ENCODE data around the gene ZNF609.
A peak's percentile ranks its signal among the peaks of the same experiment; 100 is the strongest.

Gene ZNF609

DNA sequence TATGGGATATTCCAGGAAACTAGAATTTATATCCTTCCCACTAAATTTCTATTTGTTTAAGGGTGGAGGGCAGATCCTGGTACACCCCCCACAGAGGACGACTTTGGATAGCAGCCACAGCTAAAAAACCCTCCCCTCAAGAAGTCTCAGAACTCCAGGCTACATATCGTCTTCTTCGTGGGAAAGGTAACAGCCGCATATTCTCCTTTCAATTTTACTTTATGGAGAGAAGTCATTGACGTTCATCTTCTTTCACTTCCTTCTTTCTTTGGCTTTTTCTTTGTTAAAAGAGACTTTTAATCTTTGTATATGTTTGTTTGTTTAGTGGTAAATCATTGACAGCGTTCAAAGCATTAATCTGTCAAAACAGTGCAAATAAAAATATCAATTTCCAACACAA lies 36.4 kb upstream of the ZNF609 start:
- Histone ChIP-seq H4K20me1 (ENCODE audit: insufficient read depth, low read length) (no peaks in the 10 kb centered on the region), H3K4me3 (ENCODE audit: low read length) (no peak overlapping the region), H3K79me2 (ENCODE audit: low read length) (no peaks in the 10 kb centered on the region), H2AFZ (ENCODE audit: low read depth, low read length) (no peak overlapping the region), H3K4me2 (ENCODE audit: low read length) (peak overlapping the region; percentile 18), H3K27ac (ENCODE audit: low read length) (no peak overlapping the region), H3K9me3 (ENCODE audit: insufficient read depth, low read length) (no peaks in the 10 kb centered on the region), H3K4me1 (ENCODE audit: low read length) (peaks cover 20% of the 10 kb centered on the region), H3K27me3 (ENCODE audit: low read depth, low read length) (no peaks in the 10 kb centered on the region), H3K36me3 (replicated peaks; ENCODE audit: low read depth, low read length) (peaks cover 20% of the 10 kb centered on the region), H3K9ac (ENCODE audit: low read length) (no peak overlapping the region)
- no peak for TF ChIP-seq EZH2phosphoT487 (IDR thresholded peaks at IDR 0.05; ENCODE audit: low read depth)
- TF ChIP-seq, protein P1, sequence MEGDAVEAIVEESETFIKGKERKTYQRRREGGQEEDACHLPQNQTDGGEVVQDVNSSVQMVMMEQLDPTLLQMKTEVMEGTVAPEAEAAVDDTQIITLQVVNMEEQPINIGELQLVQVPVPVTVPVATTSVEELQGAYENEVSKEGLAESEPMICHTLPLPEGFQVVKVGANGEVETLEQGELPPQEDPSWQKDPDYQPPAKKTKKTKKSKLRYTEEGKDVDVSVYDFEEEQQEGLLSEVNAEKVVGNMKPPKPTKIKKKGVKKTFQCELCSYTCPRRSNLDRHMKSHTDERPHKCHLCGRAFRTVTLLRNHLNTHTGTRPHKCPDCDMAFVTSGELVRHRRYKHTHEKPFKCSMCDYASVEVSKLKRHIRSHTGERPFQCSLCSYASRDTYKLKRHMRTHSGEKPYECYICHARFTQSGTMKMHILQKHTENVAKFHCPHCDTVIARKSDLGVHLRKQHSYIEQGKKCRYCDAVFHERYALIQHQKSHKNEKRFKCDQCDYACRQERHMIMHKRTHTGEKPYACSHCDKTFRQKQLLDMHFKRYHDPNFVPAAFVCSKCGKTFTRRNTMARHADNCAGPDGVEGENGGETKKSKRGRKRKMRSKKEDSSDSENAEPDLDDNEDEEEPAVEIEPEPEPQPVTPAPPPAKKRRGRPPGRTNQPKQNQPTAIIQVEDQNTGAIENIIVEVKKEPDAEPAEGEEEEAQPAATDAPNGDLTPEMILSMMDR (IDR thresholded peaks at IDR 0.05; ENCODE audit: low read depth, low read length): no peak

DNA sequence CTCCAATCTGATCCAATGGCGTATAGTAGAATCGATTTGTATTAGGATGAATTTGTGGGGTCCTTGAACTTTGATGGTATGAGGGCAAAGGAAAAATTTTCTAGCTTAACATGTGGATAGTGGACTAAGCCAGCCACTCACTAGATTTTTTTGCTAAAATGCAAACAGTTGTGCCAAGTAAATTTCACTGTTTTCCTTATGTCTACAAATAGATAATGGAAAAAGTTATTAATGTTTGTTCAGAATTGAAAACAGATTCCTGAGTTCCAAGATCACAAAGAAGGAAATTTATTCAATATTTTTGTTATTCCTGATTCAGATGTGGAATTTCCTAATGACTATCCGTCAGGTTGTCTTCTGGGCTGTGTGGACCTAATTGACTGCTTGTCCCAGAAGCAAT lies 35.2 kb upstream of the ZNF609 start:
- TF ChIP-seq, protein P1 (IDR thresholded peaks at IDR 0.05; ENCODE audit: low read depth, low read length): no peak
- TF ChIP-seq EZH2phosphoT487 (IDR thresholded peaks at IDR 0.05; ENCODE audit: low read depth): no peak
- H3K9ac ChIP-seq (ENCODE audit: low read length): no peak overlapping the region
- H4K20me1 ChIP-seq (ENCODE audit: insufficient read depth, low read length): no peaks in the 10 kb centered on the region
- no peak overlapping the region for H2AFZ ChIP-seq (ENCODE audit: low read depth, low read length)
- H3K4me2 ChIP-seq (ENCODE audit: low read length): no peak overlapping the region
- H3K79me2 ChIP-seq (ENCODE audit: low read length): no peaks in the 10 kb centered on the region
- H3K9me3 ChIP-seq (ENCODE audit: insufficient read depth, low read length): no peaks in the 10 kb centered on the region
- H3K4me1 ChIP-seq (ENCODE audit: low read length): peaks cover 20% of the 10 kb centered on the region
- H3K36me3 ChIP-seq (replicated peaks; ENCODE audit: low read depth, low read length): peaks cover 20% of the 10 kb centered on the region
- no peak overlapping the region for H3K27ac ChIP-seq (ENCODE audit: low read length)
- H3K4me3 ChIP-seq (ENCODE audit: low read length): no peak overlapping the region
- H3K27me3 ChIP-seq (ENCODE audit: low read depth, low read length): no peaks in the 10 kb centered on the region

DNA sequence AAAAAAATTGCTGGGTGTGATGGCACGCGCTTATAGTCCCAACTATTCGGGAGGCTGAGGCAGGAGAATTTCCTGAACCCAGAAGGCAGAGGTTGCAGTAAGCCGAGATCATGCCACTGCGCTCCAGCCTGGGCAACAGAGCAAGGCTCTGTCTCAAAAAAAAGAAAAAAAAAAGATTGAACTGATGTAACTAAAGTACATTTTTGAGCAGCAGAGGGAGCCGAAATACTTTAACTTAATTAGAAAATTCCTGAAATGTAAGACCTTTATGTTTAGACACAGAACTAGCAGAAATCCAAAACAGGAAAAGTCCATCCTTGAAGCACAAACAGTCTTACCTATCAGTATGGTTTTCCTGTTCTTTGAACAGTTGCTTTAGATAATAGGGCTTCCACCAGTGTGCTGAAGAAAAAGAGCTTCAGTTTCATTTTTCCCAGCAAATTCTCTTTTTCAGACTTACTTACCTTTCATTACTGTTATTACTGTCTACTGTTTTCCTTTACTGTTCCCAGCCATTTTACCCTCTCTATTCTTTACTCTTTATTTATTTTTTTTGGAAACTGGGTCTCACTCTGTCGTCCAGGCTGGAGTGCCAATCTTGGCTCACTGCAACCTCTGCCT lies 33.4 kb upstream of the ZNF609 start:
- Histone ChIP-seq H3K4me2 (ENCODE audit: low read length) (no peak overlapping the region), H3K27me3 (ENCODE audit: low read depth, low read length) (no peaks in the 10 kb centered on the region), H3K36me3 (replicated peaks; ENCODE audit: low read depth, low read length) (peaks cover 23% of the 10 kb centered on the region), H3K4me3 (ENCODE audit: low read length) (no peak overlapping the region), H2AFZ (ENCODE audit: low read depth, low read length) (no peak overlapping the region), H3K27ac (ENCODE audit: low read length) (no peak overlapping the region), H3K79me2 (ENCODE audit: low read length) (no peaks in the 10 kb centered on the region), H3K4me1 (ENCODE audit: low read length) (peaks cover 16% of the 10 kb centered on the region), H3K9me3 (ENCODE audit: insufficient read depth, low read length) (no peaks in the 10 kb centered on the region), H4K20me1 (ENCODE audit: insufficient read depth, low read length) (no peaks in the 10 kb centered on the region), H3K9ac (ENCODE audit: low read length) (no peak overlapping the region)
- no peak for TF ChIP-seq EZH2phosphoT487 (IDR thresholded peaks at IDR 0.05; ENCODE audit: low read depth)
- TF ChIP-seq, protein P1 (IDR thresholded peaks at IDR 0.05; ENCODE audit: low read depth, low read length): peak; percentile 56

DNA sequence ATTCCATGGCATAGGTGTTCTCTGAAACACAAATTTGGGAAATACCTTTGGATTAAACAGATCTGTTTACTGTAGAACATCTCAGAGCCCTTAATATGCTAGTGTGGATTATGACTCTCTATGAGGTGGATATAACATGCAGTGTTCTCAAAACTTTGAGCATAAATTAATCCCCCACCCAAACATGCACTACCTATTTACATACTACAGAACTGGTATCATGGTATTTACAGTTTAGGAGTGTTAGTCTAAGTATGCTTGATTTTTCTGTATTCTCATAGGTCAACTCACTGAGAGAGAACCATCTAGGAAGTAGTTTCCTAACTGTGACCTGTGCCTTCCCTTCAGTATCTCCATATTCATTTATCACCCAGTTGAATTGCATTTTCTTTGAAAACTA lies 30.9 kb upstream of the ZNF609 start:
- Histone ChIP-seq H3K27me3 (ENCODE audit: low read depth, low read length) (no peaks in the 10 kb centered on the region), H3K4me2 (ENCODE audit: low read length) (no peak overlapping the region), H3K9me3 (ENCODE audit: insufficient read depth, low read length) (no peaks in the 10 kb centered on the region), H3K9ac (ENCODE audit: low read length) (no peak overlapping the region), H3K79me2 (ENCODE audit: low read length) (no peaks in the 10 kb centered on the region), H3K27ac (ENCODE audit: low read length) (no peak overlapping the region), H3K36me3 (replicated peaks; ENCODE audit: low read depth, low read length) (peaks cover 10% of the 10 kb centered on the region), H3K4me3 (ENCODE audit: low read length) (no peak overlapping the region), H4K20me1 (ENCODE audit: insufficient read depth, low read length) (no peaks in the 10 kb centered on the region), H2AFZ (ENCODE audit: low read depth, low read length) (no peak overlapping the region), H3K4me1 (ENCODE audit: low read length) (peaks cover under 1% of the 10 kb centered on the region)
- TF ChIP-seq, protein P1 (IDR thresholded peaks at IDR 0.05; ENCODE audit: low read depth, low read length): no peak
- no peak for TF ChIP-seq EZH2phosphoT487 (IDR thresholded peaks at IDR 0.05; ENCODE audit: low read depth)
